Measurements from ENCODE around the gene PPFIBP1. TPM values are rescaled to one million over a fixed set of nuclear protein-coding genes. Genes with fewer than 3 reads are reported as not detected.

PPFIBP1 gene
- total and polyA plus RNA-seq, 4 experiments from 2014 or later: 2.1 to 6.5 (median 3.8) TPM

GRCh38 chr12:27608890-27609289 lies 84.9 kb downstream of the PPFIBP1 start:
- H3K4me3 ChIP-seq (ENCODE audit: low read length in 2 of 2): no peak overlapping the region
- ChIA-PET CTCF (ENCODE audit: partially characterized antibody) (no interaction called here), POLR2A (ENCODE audit: partially characterized antibody) (no interaction called here)
- H3K36me3 ChIP-seq (ENCODE audit: insufficient read depth, low read length): no peaks in the 10 kb centered on the region
- no peak overlapping the region for H3K27ac ChIP-seq (ENCODE audit: low read depth, low read length)
- no peaks in the 10 kb centered on the region for H3K9me3 ChIP-seq (ENCODE audit: control insufficient read depth in 1 of 2, low read length in 2 of 2)
- Mint-ChIP-seq H3K27me3 (peaks cover 0 to 2% of the 10 kb centered on the region in 2 donors), H3K9me3 (peaks cover 0 to 5% (median under 1%) of the 10 kb centered on the region in 8 donors), H3K36me3 (peaks cover 0 to 3% of the 10 kb centered on the region in 2 donors), H3K27ac (no peak overlapping the region), H3K4me1 (no peaks in the 10 kb centered on the region), H3K4me3 (no peak overlapping the region)
- no peak for DNase-seq
- H3K4me1 ChIP-seq (ENCODE audit: insufficient read depth, low read length): no peaks in the 10 kb centered on the region
- intact Hi-C loops (cut with micrococcal nuclease): no loop called here
- no peaks in the 10 kb centered on the region for H3K27me3 ChIP-seq (ENCODE audit: insufficient read depth, low read length)

DNA sequence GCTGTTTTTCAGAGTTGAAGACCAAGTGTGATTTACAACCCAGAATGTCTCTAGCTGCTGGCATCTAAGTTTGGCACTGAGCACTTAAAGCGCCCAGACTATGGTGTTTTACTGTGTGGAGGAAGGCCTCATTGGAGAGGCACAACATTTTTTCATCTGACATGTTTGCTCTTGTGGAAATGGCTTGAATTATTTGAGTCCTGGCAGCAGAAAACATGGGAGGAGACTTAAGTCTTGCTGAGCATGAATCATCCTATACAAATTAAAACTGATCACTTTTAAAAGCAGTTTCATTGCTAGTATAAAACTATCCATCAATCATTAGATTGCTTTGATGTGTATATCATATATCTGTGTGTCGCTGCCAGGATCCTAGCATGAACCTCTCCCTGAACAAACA lies 86.4 kb downstream of the PPFIBP1 start:
- Histone ChIP-seq H3K27ac (ENCODE audit: low read depth, low read length) (no peak overlapping the region), H3K9me3 (ENCODE audit: control insufficient read depth in 1 of 2, low read length in 2 of 2) (no peaks in the 10 kb centered on the region), H3K27me3 (ENCODE audit: insufficient read depth, low read length) (no peaks in the 10 kb centered on the region), H3K4me1 (ENCODE audit: insufficient read depth, low read length) (no peaks in the 10 kb centered on the region), H3K4me3 (ENCODE audit: low read length in 2 of 2) (no peak overlapping the region), H3K36me3 (ENCODE audit: insufficient read depth, low read length) (no peaks in the 10 kb centered on the region)
- Mint-ChIP-seq H3K27me3 (peaks cover 0 to 2% of the 10 kb centered on the region in 2 donors), H3K27ac (no peak overlapping the region), H3K36me3 (peaks cover 0 to 5% of the 10 kb centered on the region in 2 donors), H3K9me3 (no peaks in the 10 kb centered on the region), H3K4me1 (no peaks in the 10 kb centered on the region), H3K4me3 (no peak overlapping the region)
- ChIA-PET POLR2A (ENCODE audit: partially characterized antibody) (no interaction called here), CTCF (ENCODE audit: partially characterized antibody) (no interaction called here)
- intact Hi-C loops (cut with micrococcal nuclease): no loop called here
- no peak for DNase-seq

GRCh38 chr12:27614386-27614785 lies 90.4 kb downstream of the PPFIBP1 start:
- H3K4me3 Mint-ChIP-seq: no peak overlapping the region
- Histone ChIP-seq H3K4me1 (ENCODE audit: insufficient read depth, low read length) (no peaks in the 10 kb centered on the region), H3K4me3 (ENCODE audit: low read length in 2 of 2) (no peak overlapping the region), H3K27me3 (ENCODE audit: insufficient read depth, low read length) (no peaks in the 10 kb centered on the region), H3K9me3 (ENCODE audit: control insufficient read depth in 1 of 2, low read length in 2 of 2) (no peaks in the 10 kb centered on the region), H3K27ac (ENCODE audit: low read depth, low read length) (no peak overlapping the region), H3K36me3 (ENCODE audit: insufficient read depth, low read length) (no peaks in the 10 kb centered on the region)
- ChIA-PET POLR2A (ENCODE audit: partially characterized antibody) (no interaction called here), CTCF (ENCODE audit: partially characterized antibody) (no interaction called here)
- no peak overlapping the region for H3K27ac Mint-ChIP-seq
- H3K9me3 Mint-ChIP-seq: no peaks in the 10 kb centered on the region
- intact Hi-C loops (cut with micrococcal nuclease): no loop called here
- DNase-seq: no peak
- H3K4me1 Mint-ChIP-seq: no peaks in the 10 kb centered on the region
- peaks cover 0 to 5% of the 10 kb centered on the region in 2 donors for H3K36me3 Mint-ChIP-seq
- H3K27me3 Mint-ChIP-seq: no peaks in the 10 kb centered on the region

GRCh38 chr12:27614866-27615265 lies 90.9 kb downstream of the PPFIBP1 start:
- Histone ChIP-seq H3K36me3 (ENCODE audit: insufficient read depth, low read length) (no peaks in the 10 kb centered on the region), H3K9me3 (ENCODE audit: control insufficient read depth in 1 of 2, low read length in 2 of 2) (no peaks in the 10 kb centered on the region), H3K27me3 (ENCODE audit: insufficient read depth, low read length) (no peaks in the 10 kb centered on the region), H3K4me1 (ENCODE audit: insufficient read depth, low read length) (no peaks in the 10 kb centered on the region), H3K4me3 (ENCODE audit: low read length in 2 of 2) (no peak overlapping the region), H3K27ac (ENCODE audit: low read depth, low read length) (no peak overlapping the region)
- intact Hi-C loops (cut with micrococcal nuclease): no loop called here
- Mint-ChIP-seq H3K36me3 (peaks cover 0 to 5% of the 10 kb centered on the region in 2 donors), H3K4me3 (no peak overlapping the region), H3K9me3 (no peaks in the 10 kb centered on the region), H3K4me1 (no peaks in the 10 kb centered on the region), H3K27ac (no peak overlapping the region), H3K27me3 (no peaks in the 10 kb centered on the region)
- ChIA-PET CTCF (ENCODE audit: partially characterized antibody) (no interaction called here), POLR2A (ENCODE audit: partially characterized antibody) (no interaction called here)
- DNase-seq: no peak

DNA sequence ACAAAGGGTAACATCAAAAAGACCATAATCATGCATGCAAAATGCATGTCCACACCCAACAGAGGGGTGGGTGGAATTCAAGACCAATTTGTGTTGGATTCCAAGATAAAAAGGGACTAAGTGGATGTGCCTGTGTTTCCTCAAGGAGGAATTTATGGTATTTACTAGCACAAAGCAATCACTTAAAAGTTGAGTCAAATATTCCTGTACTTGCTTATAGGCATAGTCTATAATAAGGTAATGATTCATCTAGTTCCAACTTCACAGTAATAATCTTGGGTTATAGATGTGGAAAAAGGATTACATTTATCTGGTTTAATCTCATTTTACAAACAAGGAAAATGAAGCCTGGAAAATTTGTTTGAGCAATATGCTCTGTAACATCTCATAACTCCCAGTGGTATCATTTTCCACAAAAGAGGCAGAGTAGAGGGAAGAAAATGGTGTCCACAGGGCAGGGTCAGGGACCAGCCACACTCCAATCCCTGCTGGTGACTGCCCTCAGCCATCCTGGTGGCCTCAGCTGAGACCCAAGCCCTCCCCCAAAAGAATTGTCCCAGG lies 91.4 kb downstream of the PPFIBP1 start:
- intact Hi-C loops (cut with micrococcal nuclease): no loop called here
- Mint-ChIP-seq H3K27ac (no peak overlapping the region), H3K4me1 (no peaks in the 10 kb centered on the region), H3K4me3 (no peak overlapping the region), H3K9me3 (no peaks in the 10 kb centered on the region), H3K27me3 (no peaks in the 10 kb centered on the region), H3K36me3 (peaks cover 0 to 5% of the 10 kb centered on the region in 2 donors)
- no peaks in the 10 kb centered on the region for H3K27me3 ChIP-seq (ENCODE audit: insufficient read depth, low read length)
- ChIA-PET POLR2A (ENCODE audit: partially characterized antibody) (no interaction called here), CTCF (ENCODE audit: partially characterized antibody) (no interaction called here)
- H3K9me3 ChIP-seq (ENCODE audit: control insufficient read depth in 1 of 2, low read length in 2 of 2): no peaks in the 10 kb centered on the region
- no peak for DNase-seq
- H3K4me3 ChIP-seq (ENCODE audit: low read length in 2 of 2): no peak overlapping the region
- H3K4me1 ChIP-seq (ENCODE audit: insufficient read depth, low read length): no peaks in the 10 kb centered on the region
- no peaks in the 10 kb centered on the region for H3K36me3 ChIP-seq (ENCODE audit: insufficient read depth, low read length)
- no peak overlapping the region for H3K27ac ChIP-seq (ENCODE audit: low read depth, low read length)

DNA sequence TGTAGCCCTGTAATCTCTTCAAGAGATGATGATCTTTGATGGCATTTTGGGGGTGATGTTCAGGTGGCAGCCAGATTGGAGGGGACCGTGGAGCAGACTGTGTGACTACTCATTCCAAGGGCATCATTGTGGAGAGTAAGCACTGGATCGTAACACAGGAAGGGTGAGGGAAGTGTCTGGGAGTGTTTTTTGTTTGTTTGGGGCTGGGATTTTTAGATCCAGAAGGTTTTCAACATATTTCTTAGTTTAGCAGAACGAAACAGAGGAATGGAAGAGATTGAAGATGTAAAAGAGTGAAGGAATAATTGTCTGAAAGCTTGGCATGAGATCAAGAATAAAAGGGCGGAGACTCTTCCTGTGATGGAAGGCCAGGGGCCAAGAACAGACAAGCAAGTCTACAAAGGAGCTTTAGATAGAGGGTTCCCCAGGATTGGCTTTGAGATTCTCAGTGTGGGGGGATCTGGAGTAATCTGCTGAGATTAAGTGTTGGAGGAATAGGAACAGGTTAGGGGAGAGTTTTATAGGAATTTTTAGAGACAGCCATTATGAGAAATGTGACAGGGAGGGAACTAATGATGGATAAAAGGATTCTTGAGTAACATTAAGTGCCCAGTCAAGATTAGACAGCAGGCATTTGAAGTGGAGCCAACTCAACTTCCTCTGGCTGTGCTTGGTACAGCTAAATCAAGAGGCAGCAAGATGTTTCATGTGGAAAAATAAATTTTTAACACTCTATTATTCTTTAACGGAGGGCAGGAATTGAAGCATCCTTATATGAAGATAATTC lies 92.5 kb downstream of the PPFIBP1 start:
- Mint-ChIP-seq H3K27ac (no peak overlapping the region), H3K4me1 (no peaks in the 10 kb centered on the region), H3K36me3 (peaks cover 0 to 5% of the 10 kb centered on the region in 2 donors), H3K27me3 (no peaks in the 10 kb centered on the region), H3K9me3 (no peaks in the 10 kb centered on the region), H3K4me3 (no peak overlapping the region)
- Histone ChIP-seq H3K27ac (ENCODE audit: low read depth, low read length) (no peak overlapping the region), H3K27me3 (ENCODE audit: insufficient read depth, low read length) (no peaks in the 10 kb centered on the region), H3K36me3 (ENCODE audit: insufficient read depth, low read length) (no peaks in the 10 kb centered on the region), H3K4me1 (ENCODE audit: insufficient read depth, low read length) (no peaks in the 10 kb centered on the region), H3K9me3 (ENCODE audit: control insufficient read depth in 1 of 2, low read length in 2 of 2) (no peaks in the 10 kb centered on the region), H3K4me3 (ENCODE audit: low read length in 2 of 2) (no peak overlapping the region)
- ChIA-PET CTCF (ENCODE audit: partially characterized antibody) (no interaction called here), POLR2A (ENCODE audit: partially characterized antibody) (no interaction called here)
- intact Hi-C loops (cut with micrococcal nuclease): no loop called here
- no peak for DNase-seq

- Mint-ChIP-seq H3K4me3 (no peak overlapping the region), H3K27ac (no peak overlapping the region), H3K36me3 (peaks cover 0 to 2% of the 10 kb centered on the region in 2 donors), H3K9me3 (no peaks in the 10 kb centered on the region), H3K27me3 (peaks cover 0 to 2% of the 10 kb centered on the region in 2 donors), H3K4me1 (no peaks in the 10 kb centered on the region)
- Histone ChIP-seq H3K9me3 (ENCODE audit: control insufficient read depth in 1 of 2, low read length in 2 of 2) (no peaks in the 10 kb centered on the region), H3K27me3 (ENCODE audit: insufficient read depth, low read length) (no peaks in the 10 kb centered on the region), H3K4me3 (ENCODE audit: low read length in 2 of 2) (no peak overlapping the region), H3K27ac (ENCODE audit: low read depth, low read length) (no peak overlapping the region), H3K36me3 (ENCODE audit: insufficient read depth, low read length) (no peaks in the 10 kb centered on the region), H3K4me1 (ENCODE audit: insufficient read depth, low read length) (no peaks in the 10 kb centered on the region)
- ChIA-PET POLR2A (ENCODE audit: partially characterized antibody) (no interaction called here), CTCF (ENCODE audit: partially characterized antibody) (no interaction called here)
- intact Hi-C loops (cut with micrococcal nuclease): no loop called here
- DNase-seq: no peak
Observed at GRCh38 chr12:27618836-27619235, 94.8 kb downstream of the PPFIBP1 start.
